ENCODE results near the gene TMEM255B. TPM values are rescaled to one million over a fixed set of nuclear protein-coding genes. Genes with fewer than 3 reads are reported as not detected.

Gene TMEM255B
- total and polyA plus RNA-seq, 2 of the 4 experiments (the other 2 are of a cell fraction) = 0.36 to 0.94 TPM

DNA sequence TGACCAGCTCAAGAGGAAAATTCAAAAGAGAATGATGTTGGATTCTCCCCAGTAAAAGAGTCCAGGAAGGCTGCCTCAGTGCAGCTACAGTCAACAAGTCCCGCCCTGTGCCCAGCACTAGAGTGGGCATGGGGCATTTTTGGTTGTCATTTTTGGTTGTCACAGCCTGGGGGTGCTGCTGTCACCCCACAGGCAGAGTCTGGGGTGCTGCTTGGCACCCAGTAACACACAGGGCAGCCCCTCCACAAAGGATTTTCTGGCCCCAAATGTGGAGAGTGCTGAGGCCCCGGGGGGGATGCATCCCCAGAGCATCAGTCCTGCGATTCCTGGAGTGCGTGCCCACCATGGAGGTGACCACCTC lies 28.2 kb upstream of the TMEM255B start:
- H2AK9ac ChIP-seq (replicated peaks; ENCODE audit: low read depth, low read length, poor library complexity) = no peak overlapping the region
- H3K18ac ChIP-seq (ENCODE audit: low read depth, low read length) = no peak overlapping the region
- H2BK5ac ChIP-seq (ENCODE audit: low read depth, low read length, poor library complexity, severe bottlenecking) = no peak overlapping the region
- H3K4me3 ChIP-seq (ENCODE audit: insufficient read depth, low read depth, low read length) = no peak overlapping the region
- H2AK5ac ChIP-seq (ENCODE audit: low read depth, low read length) = no peak overlapping the region
- DNase-seq (no peak), ATAC-seq (ENCODE audit: low read depth) (no peak)
- CTCF ChIA-PET = no interaction called here
- H3K4me2 ChIP-seq (ENCODE audit: low read depth, low read length) = no peak overlapping the region
- no peak overlapping the region for H3K14ac ChIP-seq (replicated peaks; ENCODE audit: low read depth, low read length)
- no peak overlapping the region for H4K5ac ChIP-seq (ENCODE audit: low read depth, low read length)
- no peak overlapping the region for H2AFZ ChIP-seq (replicated peaks; ENCODE audit: low read length, poor library complexity)
- dilution Hi-C loops (cut with HindIII; ENCODE audit: low sequenced_read_pairs, unreplicated experiment) (no loop called here), intact Hi-C loops (cut with micrococcal nuclease) (no loop called here), in situ Hi-C loops (cut with MboI; ENCODE audit: low sequenced_read_pairs) (no loop called here)
- no peak overlapping the region for H3K4ac ChIP-seq (ENCODE audit: low read depth, low read length)
- H4K20me1 ChIP-seq (ENCODE audit: insufficient read depth, low read length) = 0 out of 2 replicates have a peak, but pooled peaks cover 4% of the 10 kb centered on the region
- H4K91ac ChIP-seq (ENCODE audit: insufficient read depth, low read depth, low read length) = no peak overlapping the region
- no peak overlapping the region for H3K9ac ChIP-seq (ENCODE audit: low read depth, low read length)
- H3K56ac ChIP-seq (ENCODE audit: extremely low read depth, insufficient read depth, low read length) = no peak overlapping the region
- H3K27ac ChIP-seq (ENCODE audit: insufficient read depth, low read length) = no peak overlapping the region
- no peak overlapping the region for H2BK20ac ChIP-seq (ENCODE audit: low read depth, low read length)
- POLR2A ChIA-PET (ENCODE audit: unreplicated experiment) = no interaction called here
- H3K36me3 ChIP-seq (ENCODE audit: control insufficient read depth, insufficient read depth, low read length) = no peaks in the 10 kb centered on the region
- no peak overlapping the region for H3K23ac ChIP-seq (ENCODE audit: low read depth, low read length)
- TF ChIP-seq ELK1 (IDR thresholded peaks at IDR 0.05; ENCODE audit: borderline replicate concordance, low read depth, low read length) = no peak
- TF ChIP-seq BHLHE40 (IDR thresholded peaks at IDR 0.05; ENCODE audit: low read depth, low read length) = no peak
- TF ChIP-seq RFX5 (IDR thresholded peaks at IDR 0.05; ENCODE audit: low read depth, low read length) = no peak
- H3K9me3 ChIP-seq (ENCODE audit: control insufficient read depth, insufficient read depth, low read length) = peaks cover 2% of the 10 kb centered on the region; the same call in 1 of the 2 replicates
- WGBS, 2 experiments (ENCODE audit: extremely low coverage in 2 of 2, insufficient read length in 1 of 2) = 94% methylated on average over 3 of the region's 4 CpGs; no CpG with 5 or more reads in 1 of the 2 experiments
- H3K79me1 ChIP-seq (ENCODE audit: low read depth in 1 of 2, low read length in 2 of 2) = no peaks in the 10 kb centered on the region
- H3K4me1 ChIP-seq (ENCODE audit: control insufficient read depth, insufficient read depth, low read length) = no peaks in the 10 kb centered on the region; the same call in 1 of the 2 replicates
- H2BK120ac ChIP-seq (ENCODE audit: low read depth, low read length) = no peak overlapping the region
- no TSS peak for BruUV-seq (replicated peaks)
- H2BK15ac ChIP-seq (ENCODE audit: low read depth, low read length) = no peak overlapping the region
- H3K9me1 ChIP-seq (ENCODE audit: insufficient read depth, low read length) = peaks cover 6% of the 10 kb centered on the region; the same call in 1 of the 2 replicates
- H3K27me3 ChIP-seq (ENCODE audit: control insufficient read depth, insufficient read depth, low read length) = peaks cover 41% of the 10 kb centered on the region
- H4K8ac ChIP-seq (ENCODE audit: low read depth in 2 of 2, low read length in 2 of 2) = no peak overlapping the region

All from IMR-90 (cell line).